GM12892 (cell line): ENCODE measurements around the gene NUDT3.

Experiments
- POLR2A ChIP-seq: IDR thresholded peaks from 2 replicates; pipeline ENCODE4 v1.6.1; 2011; ENCODE audit warnings: low read depth, low read length, control low read depth
- POLR2AphosphoS5 ChIP-seq: IDR thresholded peaks from 2 replicates; pipeline ENCODE4 v1.6.1; 2011; ENCODE audit warnings: low read depth, low read length, control low read depth
- TAF1 ChIP-seq: IDR thresholded peaks from 2 replicates; pipeline ENCODE4 v1.6.1; 2011; ENCODE audit warnings: low read depth, mild to moderate bottlenecking, control low read depth, low read length, borderline replicate concordance

DNA sequence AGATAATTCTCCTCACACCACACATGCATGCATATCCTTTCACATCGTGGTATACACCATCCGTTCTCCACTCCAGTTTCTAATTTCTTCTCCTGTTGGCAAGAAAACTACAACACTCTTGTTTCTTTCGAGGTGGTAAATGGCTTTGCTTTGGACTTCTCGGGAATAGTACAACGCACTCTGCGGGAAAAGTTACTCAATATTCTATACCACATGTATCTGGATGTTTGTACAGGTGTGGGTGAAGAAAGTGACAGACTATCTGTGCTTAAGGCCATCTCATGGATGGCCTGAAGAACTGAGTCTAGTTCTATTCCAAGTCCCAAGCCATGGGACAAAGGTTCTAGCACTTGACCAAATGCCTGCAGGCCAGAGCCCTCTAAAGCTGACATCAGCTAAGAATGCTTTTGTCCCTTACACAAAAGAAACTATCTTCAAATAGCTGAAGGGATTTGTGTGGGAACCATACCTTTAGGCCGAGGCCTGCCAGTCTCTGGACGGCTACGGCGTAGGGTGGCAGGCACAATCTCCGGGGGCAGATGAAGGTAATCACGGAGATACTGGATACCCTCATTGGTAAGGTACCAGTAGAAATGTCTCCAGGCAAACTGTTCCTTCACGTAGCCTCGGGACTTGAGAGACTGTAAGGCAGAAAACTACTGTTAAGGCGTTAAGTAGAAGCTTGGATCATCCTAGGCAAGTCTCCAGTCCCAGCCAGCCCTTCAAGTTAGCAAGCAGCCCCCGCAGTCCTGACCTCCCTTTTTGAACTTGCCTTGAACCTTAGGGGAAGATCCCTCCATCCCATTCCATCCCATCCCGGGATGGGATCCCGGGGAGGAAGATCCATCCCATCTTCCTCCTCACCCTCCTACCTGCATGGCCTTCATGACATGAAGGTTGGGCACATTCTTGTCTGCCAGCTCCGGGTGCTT is 32.0 kb upstream of the NUDT3 start:
- TF ChIP-seq POLR2A (0 out of 2 replicates have a peak, but pooled peaks have one; percentile 26), POLR2AphosphoS5 (no peak), TAF1 (no peak)
